ENCODE measurements around the gene ELMOD1. TPM values are rescaled to one million over a fixed set of nuclear protein-coding genes. Genes with fewer than 3 reads are reported as not detected.

The ELMOD1 gene
- total RNA-seq, 4 donors from 2014 or later: not detected

GRCh38 chr11:107707807-107708206 lies 116.9 kb downstream of the ELMOD1 start:
- no peak for TF ChIP-seq CTCF (IDR thresholded peaks at IDR 0.05; ENCODE audit: low read depth)

- TF ChIP-seq CTCF (IDR thresholded peaks at IDR 0.05; ENCODE audit: low read depth): no peak
Observed at GRCh38 chr11:107708792-107709191, 117.8 kb downstream of the ELMOD1 start.

- no peak for TF ChIP-seq CTCF (IDR thresholded peaks at IDR 0.05; ENCODE audit: low read depth)
Observed at GRCh38 chr11:107710301-107710700, 119.4 kb downstream of the ELMOD1 start.

- TF ChIP-seq CTCF (IDR thresholded peaks at IDR 0.05; ENCODE audit: low read depth): no peak
Observed at GRCh38 chr11:107711861-107712755, 121.2 kb downstream of the ELMOD1 start, which contains the start of gene SLN. Gene SLN, minus strand, starts transcription at chr11:107712056.

- no peak for TF ChIP-seq CTCF (IDR thresholded peaks at IDR 0.05; ENCODE audit: low read depth)
Observed at GRCh38 chr11:107713009-107713408, 122.1 kb downstream of the ELMOD1 start.

Other genes with a start within 250 kb of the ELMOD1 start
- gene CWF19L2, start 133.3 kb upstream of the ELMOD1 start, total RNA-seq: 10 to 100 TPM; 21.2 to 31.3 (median 26.1) TPM
- gene ALKBH8, start 25.4 kb upstream of the ELMOD1 start, total RNA-seq: 1 to 10 TPM; 4.9 to 5.7 (median 5.3) TPM
- not detected for gene SLN, start 120.9 kb downstream of the ELMOD1 start, total RNA-seq